Measurements from ENCODE around the gene ADAM20. TPM values are rescaled to one million over a fixed set of nuclear protein-coding genes. Genes with fewer than 3 reads are reported as not detected.
"Not testable (repeated sequence)": the region's sequence is repeated elsewhere in the genome, so short reads cannot be mapped to it uniquely, and the experiment has no call there.

ADAM20 gene
- total RNA-seq, 4 donors from 2014 or later, result 0.51 to 4.5 (median 1.7) TPM; not detected in 1

DNA sequence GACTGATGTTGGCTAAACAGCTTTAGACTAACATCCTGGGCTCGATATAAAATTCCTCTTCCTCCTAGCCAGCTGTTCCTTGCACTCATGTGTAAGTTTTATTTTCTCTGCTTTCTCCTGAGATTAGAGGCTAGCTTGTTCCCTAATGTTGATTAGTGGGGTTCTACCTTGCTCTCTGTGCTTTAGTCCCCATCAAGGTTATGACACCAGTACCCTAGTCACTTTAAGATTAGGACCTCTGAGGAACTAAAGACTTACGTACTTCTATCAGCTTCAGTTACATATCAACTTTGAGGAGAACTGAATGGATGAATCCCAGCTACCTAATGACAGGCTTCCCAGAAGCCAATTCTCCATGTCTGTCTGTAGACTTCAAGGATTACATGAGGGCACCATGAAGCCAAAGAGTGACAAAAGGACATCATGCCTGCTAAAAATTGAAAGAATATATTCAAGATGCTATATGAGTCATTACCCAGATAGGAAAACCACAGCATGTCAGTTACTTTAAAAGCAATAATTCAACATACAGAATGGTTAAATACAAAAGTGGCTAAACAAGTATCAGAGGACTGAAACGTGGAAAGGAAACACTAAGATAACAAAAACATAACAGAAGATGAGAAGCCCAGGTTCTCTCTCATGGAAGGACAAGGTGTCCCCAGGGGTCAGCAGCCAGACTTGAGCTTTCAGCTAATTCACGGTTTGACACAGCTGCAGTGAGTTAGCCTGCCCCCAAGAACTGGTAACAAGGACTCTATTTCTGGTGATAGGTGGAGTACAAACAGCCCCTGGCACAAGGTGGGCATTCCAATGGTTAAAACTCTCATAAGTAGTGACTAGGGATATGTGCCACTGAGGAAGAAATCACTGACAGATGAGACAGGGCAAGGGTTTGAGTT is 20.4 kb downstream of the ADAM20 start:
- intact Hi-C loops (cut with DNase I; ENCODE audit: low total_unique reads), result no loop called here
- no peak for TF ChIP-seq POLR2A (IDR thresholded peaks at IDR 0.05)
- TF ChIP-seq, protein P1, sequence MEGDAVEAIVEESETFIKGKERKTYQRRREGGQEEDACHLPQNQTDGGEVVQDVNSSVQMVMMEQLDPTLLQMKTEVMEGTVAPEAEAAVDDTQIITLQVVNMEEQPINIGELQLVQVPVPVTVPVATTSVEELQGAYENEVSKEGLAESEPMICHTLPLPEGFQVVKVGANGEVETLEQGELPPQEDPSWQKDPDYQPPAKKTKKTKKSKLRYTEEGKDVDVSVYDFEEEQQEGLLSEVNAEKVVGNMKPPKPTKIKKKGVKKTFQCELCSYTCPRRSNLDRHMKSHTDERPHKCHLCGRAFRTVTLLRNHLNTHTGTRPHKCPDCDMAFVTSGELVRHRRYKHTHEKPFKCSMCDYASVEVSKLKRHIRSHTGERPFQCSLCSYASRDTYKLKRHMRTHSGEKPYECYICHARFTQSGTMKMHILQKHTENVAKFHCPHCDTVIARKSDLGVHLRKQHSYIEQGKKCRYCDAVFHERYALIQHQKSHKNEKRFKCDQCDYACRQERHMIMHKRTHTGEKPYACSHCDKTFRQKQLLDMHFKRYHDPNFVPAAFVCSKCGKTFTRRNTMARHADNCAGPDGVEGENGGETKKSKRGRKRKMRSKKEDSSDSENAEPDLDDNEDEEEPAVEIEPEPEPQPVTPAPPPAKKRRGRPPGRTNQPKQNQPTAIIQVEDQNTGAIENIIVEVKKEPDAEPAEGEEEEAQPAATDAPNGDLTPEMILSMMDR (IDR thresholded peaks at IDR 0.05), result no peak
- Histone ChIP-seq H3K27ac (no peak overlapping the region), H3K36me3 (peaks cover 0 to 3% of the 10 kb centered on the region in 2 donors), H3K27me3 (no peaks in the 10 kb centered on the region), H3K4me1 (no peaks in the 10 kb centered on the region), H3K4me3 (no peak overlapping the region), H3K9me3 (no peaks in the 10 kb centered on the region)
- DNase-seq, result no peak

DNA sequence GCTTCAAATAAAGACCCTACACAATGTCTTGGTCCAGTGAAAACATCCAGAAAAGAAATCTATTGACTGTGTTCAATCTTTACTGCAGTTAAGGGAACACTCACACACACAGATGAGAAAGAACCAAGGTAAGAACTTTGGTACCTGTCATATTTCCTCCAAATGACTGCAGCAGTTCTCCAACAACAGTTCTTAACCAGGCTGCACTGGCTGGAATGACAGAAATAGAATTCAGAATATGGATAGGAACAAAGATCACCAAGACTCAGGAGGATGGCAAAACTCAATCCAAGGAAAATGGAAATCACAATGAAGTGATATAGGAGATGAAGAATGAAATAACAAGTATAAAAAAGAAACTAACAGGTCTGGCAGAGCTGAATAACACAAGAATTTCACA is 36.6 kb downstream of the ADAM20 start:
- H3K4me1 ChIP-seq, result no peaks in the 10 kb centered on the region
- no peak overlapping the region for H3K27ac ChIP-seq
- intact Hi-C loops (cut with DNase I; ENCODE audit: low total_unique reads), result no loop called here
- no peaks in the 10 kb centered on the region for H3K27me3 ChIP-seq
- no peak for TF ChIP-seq POLR2A (IDR thresholded peaks at IDR 0.05)
- TF ChIP-seq, protein P1 (IDR thresholded peaks at IDR 0.05), result no peak
- H3K36me3 ChIP-seq, result no peaks in the 10 kb centered on the region
- peaks cover 0 to 14% of the 10 kb centered on the region in 2 donors for H3K9me3 ChIP-seq
- no peak for DNase-seq
- no peak overlapping the region for H3K4me3 ChIP-seq

DNA sequence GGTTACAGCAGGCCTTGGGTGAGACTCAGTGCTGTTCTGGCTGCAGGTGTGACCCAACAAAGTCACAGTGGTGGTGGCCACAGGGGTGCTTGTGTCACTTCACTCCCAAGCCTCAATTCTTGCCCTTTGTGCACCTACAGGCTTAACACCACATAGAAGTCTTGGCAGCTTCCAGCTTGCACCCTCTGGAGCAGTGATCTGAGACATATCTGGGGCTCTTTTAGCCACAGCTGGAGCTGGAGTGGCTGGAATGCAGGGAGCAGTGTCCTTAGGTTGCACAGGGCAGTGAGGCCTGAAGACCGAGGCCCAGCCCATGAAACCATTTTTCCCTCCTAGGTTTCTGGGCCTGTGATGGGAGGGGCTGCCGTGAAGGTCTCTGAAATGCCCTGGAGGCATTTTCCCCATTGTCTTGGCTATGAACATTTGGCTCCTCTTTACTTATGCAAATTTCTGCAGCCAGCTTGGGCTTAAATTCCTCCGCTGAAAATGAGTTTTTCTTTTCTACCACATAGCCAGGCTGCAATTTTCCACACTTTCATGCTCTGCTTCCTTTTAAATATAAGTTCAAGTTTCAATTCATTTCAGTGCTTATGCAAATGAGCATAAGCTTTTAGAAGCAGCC is 45.1 kb downstream of the ADAM20 start:
- H3K27ac ChIP-seq, result no peak overlapping the region
- no peaks in the 10 kb centered on the region for H3K27me3 ChIP-seq
- no peaks in the 10 kb centered on the region for H3K4me1 ChIP-seq
- DNase-seq, result no peak
- TF ChIP-seq, protein P1 (IDR thresholded peaks at IDR 0.05), result no peak
- TF ChIP-seq POLR2A (IDR thresholded peaks at IDR 0.05), result no peak
- intact Hi-C loops (cut with DNase I; ENCODE audit: low total_unique reads), result no loop called here
- H3K4me3 ChIP-seq, result no peak overlapping the region
- peaks cover 0 to 23% of the 10 kb centered on the region in 2 donors for H3K9me3 ChIP-seq
- no peaks in the 10 kb centered on the region for H3K36me3 ChIP-seq

DNA sequence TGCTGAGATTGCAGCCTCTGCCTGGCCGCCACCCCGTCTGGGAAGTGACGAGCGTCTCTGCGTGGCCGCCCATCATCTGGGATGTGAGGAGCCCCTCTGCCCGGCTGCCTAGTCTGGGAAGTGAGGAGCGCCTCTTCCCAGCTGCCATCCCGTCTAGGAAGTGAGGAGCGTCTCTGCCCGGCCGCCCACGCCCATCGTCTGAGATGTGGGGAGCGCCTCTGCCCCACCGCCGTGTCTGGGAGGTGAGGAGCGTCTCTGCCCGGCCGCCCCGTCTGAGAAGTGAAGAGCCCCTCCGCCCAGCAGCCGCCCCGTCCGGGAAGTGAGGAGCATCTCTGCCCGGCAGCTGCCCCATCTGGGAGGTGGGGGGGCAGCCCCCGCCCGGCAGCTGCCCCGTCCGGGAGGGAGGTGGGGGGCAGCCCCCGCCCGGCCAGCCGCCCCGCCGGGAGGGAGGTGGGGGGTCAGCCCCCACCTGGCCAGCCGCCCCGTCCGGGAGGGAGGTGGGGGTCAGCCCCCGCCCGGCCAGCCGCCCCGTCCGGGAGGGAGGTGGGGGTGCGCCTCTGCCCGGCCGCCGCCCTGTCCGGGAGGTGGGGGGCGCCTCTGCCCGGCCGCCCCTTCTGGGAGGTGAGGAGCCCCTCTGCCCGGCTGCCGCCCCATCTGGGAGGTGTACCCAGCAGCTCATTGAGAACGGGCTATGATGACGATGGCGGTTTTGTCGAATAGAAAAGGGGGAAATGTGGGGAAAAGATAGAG is 57.3 kb downstream of the ADAM20 start:
- H3K4me1 ChIP-seq; H3K27me3 ChIP-seq; H3K36me3 ChIP-seq; H3K4me3 ChIP-seq; DNase-seq; H3K27ac ChIP-seq; H3K9me3 ChIP-seq; intact Hi-C loops (cut with DNase I; ENCODE audit: low total_unique reads): not testable (repeated sequence)

DNA sequence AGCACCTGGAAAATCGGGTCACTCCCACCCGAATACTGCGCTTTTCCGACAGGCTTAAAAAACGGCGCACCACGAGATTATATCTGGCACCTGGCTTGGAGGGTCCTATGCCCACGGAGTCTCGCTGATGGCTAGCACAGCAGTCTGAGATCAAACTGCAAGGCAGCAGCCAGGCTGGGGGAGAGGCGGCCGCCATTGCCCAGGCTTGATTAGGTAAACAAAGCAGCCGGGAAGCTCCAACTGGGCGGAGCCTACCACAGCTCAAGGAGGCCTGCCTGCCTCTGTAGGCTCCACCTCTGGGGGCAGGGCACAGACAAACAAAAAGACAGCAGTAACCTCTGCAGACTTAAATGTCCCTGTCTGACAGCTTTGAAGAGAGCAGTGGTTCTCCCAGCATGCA is 59.3 kb downstream of the ADAM20 start:
- intact Hi-C loops (cut with DNase I; ENCODE audit: low total_unique reads); H3K4me3 ChIP-seq; H3K27ac ChIP-seq; H3K36me3 ChIP-seq; H3K9me3 ChIP-seq; H3K4me1 ChIP-seq; DNase-seq; H3K27me3 ChIP-seq: not testable (repeated sequence)

DNA sequence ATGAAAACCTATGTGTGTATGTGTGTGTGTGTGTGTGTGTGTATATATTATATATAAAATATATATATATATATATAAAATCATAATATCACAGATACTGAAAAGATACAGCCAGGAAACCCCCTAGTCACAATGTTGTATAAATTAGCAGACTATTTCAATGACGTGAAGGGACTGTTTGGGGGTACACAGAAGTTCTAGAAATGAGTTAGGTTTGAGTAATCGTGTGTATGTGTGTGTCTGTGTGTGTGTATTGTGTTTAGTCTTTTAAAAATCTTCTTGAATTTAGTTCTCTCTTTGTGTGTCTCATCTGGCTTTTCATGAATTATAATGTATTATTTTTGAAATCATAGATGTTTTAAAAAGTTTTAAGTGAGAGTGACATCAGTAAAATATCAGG is 61.0 kb downstream of the ADAM20 start:
- Histone ChIP-seq H3K27ac (no peak overlapping the region), H3K4me1 (no peaks in the 10 kb centered on the region), H3K36me3 (no peaks in the 10 kb centered on the region), H3K27me3 (no peaks in the 10 kb centered on the region), H3K4me3 (no peak overlapping the region), H3K9me3 (no peaks in the 10 kb centered on the region)
- no peak for DNase-seq
- intact Hi-C loops (cut with DNase I; ENCODE audit: low total_unique reads), result no loop called here
- TF ChIP-seq POLR2A (IDR thresholded peaks at IDR 0.05), result no peak
- TF ChIP-seq, protein P1 (IDR thresholded peaks at IDR 0.05), result no peak
